GM19351 (cell line): ENCODE results near the gene ODF4.
"Not testable (repeated sequence)": the region's sequence is repeated elsewhere in the genome, so short reads cannot be mapped to it uniquely, and the experiment has no call there.

Experiments
- ATAC-seq: cut with Tn5 transposase; IDR thresholded peaks from one replicate; pipeline ENCODE4 v1.9.1; 2021; ENCODE audit warnings: mild to moderate bottlenecking, moderate library complexity; ENCODE audit not compliant: unreplicated experiment

Gene ODF4

GRCh38 chr17:8324923-8325322 is 14.7 kb upstream of the ODF4 start:
- no peak for ATAC-seq

GRCh38 chr17:8326511-8327302 is 12.9 kb upstream of the ODF4 start:
- ATAC-seq, result no peak

- no peak for ATAC-seq
Observed at GRCh38 chr17:8327303-8327649, 12.4 kb upstream of the ODF4 start.

- no peak for ATAC-seq
Observed at GRCh38 chr17:8332128-8332527, 7.5 kb upstream of the ODF4 start.

GRCh38 chr17:8332688-8333087 is 7.0 kb upstream of the ODF4 start:
- no peak for ATAC-seq

GRCh38 chr17:8333281-8333680 is 6.4 kb upstream of the ODF4 start:
- no peak for ATAC-seq

- ATAC-seq, result no peak
Observed at GRCh38 chr17:8337802-8338752, 1.6 kb upstream of the ODF4 start.

GRCh38 chr17:8338753-8339140 is 893 bp upstream of the ODF4 start:
- ATAC-seq, result no peak

- ATAC-seq, result no peak
Observed at GRCh38 chr17:8341456-8341855, 1.8 kb downstream of the ODF4 start.

- ATAC-seq, result no peak
Observed at GRCh38 chr17:8345052-8345690, 5.5 kb downstream of the ODF4 start.

- no peak for ATAC-seq
Observed at GRCh38 chr17:8345951-8346665, 6.5 kb downstream of the ODF4 start.

- ATAC-seq, result not testable (repeated sequence)
Observed at GRCh38 chr17:8347001-8347400, 7.4 kb downstream of the ODF4 start.

GRCh38 chr17:8350339-8350738 is 10.7 kb downstream of the ODF4 start:
- ATAC-seq, result no peak

- ATAC-seq, result no peak
Observed at GRCh38 chr17:8353736-8354135, 14.1 kb downstream of the ODF4 start.

GRCh38 chr17:8354236-8354635 is 14.6 kb downstream of the ODF4 start:
- no peak for ATAC-seq

GRCh38 chr17:8357910-8358309 is 18.3 kb downstream of the ODF4 start:
- ATAC-seq, result no peak

GRCh38 chr17:8359769-8360168 is 20.1 kb downstream of the ODF4 start:
- no peak for ATAC-seq

- no peak for ATAC-seq
Observed at GRCh38 chr17:8360260-8360659, 20.6 kb downstream of the ODF4 start.

GRCh38 chr17:8360751-8361150 is 21.1 kb downstream of the ODF4 start:
- ATAC-seq, result no peak

- ATAC-seq, result no peak
Observed at GRCh38 chr17:8362651-8363332, 23.2 kb downstream of the ODF4 start.
